ENCODE results near the gene TRIP6.

DNA sequence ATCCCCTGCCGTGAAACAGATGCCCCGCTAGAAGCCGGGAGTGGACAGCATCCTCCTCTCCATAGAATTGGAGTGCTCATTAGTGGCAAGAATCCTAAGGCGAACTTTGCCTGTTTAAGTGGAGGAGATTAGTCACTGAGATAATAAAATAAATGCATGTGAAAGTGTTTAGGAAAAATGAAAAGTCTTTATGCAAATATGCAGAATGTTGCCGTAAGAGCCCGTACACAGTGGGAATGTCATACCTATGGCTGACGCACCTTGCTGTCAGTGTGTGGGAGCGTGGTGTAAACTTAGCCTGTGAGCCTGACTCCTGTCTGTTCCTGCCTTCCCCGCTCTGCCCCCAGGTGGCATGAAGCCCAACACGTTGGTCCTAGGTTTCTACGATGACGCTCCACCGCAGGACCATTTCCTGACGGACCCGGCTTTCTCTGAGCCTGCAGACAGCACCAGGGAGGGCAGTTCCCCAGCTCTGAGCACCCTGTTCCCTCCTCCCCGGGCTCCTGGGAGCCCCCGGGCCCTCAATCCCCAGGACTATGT is 1.7 kb upstream of the TRIP6 start:
- TF ChIP-seq, protein P1, sequence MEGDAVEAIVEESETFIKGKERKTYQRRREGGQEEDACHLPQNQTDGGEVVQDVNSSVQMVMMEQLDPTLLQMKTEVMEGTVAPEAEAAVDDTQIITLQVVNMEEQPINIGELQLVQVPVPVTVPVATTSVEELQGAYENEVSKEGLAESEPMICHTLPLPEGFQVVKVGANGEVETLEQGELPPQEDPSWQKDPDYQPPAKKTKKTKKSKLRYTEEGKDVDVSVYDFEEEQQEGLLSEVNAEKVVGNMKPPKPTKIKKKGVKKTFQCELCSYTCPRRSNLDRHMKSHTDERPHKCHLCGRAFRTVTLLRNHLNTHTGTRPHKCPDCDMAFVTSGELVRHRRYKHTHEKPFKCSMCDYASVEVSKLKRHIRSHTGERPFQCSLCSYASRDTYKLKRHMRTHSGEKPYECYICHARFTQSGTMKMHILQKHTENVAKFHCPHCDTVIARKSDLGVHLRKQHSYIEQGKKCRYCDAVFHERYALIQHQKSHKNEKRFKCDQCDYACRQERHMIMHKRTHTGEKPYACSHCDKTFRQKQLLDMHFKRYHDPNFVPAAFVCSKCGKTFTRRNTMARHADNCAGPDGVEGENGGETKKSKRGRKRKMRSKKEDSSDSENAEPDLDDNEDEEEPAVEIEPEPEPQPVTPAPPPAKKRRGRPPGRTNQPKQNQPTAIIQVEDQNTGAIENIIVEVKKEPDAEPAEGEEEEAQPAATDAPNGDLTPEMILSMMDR (IDR thresholded peaks at IDR 0.05), result no peak
- TF ChIP-seq ZBTB21 (CRISPR knock-in tag; IDR thresholded peaks at IDR 0.05; ENCODE audit: borderline replicate concordance) (no peak), TCF7 (CRISPR knock-in tag; IDR thresholded peaks at IDR 0.05; ENCODE audit: low read depth) (no peak), NFYB (CRISPR knock-in tag; conservative IDR thresholded peaks at IDR 0.05; ENCODE audit: low read depth) (no peak), ARID4B (CRISPR knock-in tag; IDR thresholded peaks at IDR 0.05; ENCODE audit: borderline replicate concordance) (no peak), CREM (CRISPR knock-in tag; IDR thresholded peaks at IDR 0.05) (no peak), ELF4 (CRISPR knock-in tag; IDR thresholded peaks at IDR 0.05; ENCODE audit: low read depth) (no peak)
